GM18861 (cell line): Measurements from ENCODE around the gene TMEM250.

Experiments used
- ATAC-seq: cut with Tn5 transposase; IDR thresholded peaks from one replicate; pipeline ENCODE4 v1.9.1; 2021; ENCODE audit not compliant: unreplicated experiment

The TMEM250 gene

DNA sequence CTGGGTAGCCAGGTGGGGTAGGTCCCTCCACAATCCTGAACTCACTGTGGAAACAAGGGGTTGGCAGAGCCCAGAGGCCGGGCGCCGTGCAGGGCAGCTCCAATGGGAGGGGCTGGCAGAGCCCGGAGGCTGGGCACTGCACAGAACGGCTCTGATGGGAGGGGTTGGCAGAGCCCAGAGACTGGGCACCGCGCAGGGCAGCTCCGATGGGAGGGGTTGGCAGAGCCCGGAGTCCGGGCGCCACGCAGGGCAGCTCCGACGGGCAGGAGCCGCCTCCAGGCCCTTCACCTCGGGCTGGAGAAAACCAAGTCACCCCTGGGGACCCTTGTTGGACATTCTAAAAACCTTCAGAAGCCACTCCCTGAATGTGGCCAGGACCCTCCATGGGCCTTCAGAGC is 32.9 kb downstream of the TMEM250 start:
- no peak for ATAC-seq

DNA sequence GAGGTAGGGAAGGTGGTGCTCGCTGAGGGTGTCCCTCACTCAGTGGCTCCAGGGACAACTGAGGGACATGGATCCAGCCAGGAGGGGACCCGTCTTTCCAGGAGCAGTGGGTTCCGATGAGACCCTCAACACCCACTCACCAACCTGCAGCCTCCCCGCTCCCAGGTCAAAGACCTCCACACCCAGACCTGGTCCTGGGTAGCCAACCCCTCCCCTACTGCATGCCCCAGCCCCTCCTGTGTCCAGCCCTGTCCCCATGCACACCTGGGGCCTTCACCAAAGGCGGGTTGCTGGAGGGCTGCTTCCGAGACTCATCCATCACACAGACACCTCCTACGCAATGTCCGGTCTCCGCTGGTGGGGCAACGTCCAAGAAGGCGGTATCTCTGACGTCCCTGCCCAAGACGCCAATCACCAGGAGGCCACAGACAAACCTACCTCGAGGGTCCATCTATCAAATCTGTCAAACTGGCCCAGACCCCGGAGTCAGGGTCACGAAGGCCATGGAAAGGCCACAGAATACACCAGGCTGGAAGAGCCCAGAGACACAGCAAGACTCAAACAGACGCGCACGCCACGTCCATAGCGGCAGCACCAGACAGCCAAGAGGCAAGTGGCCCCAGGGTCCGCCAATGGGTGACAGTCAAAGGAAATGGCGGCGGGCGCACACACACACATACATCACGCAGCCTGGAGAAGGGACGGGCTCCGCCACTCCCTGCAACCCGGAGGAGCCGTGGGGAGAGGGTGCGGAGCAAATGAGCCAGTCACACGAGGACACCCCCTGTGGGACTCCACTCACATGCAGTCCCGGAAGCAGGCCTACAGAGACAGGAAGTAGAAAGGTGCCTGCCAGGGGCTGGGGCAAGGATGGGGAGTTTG is 34.4 kb downstream of the TMEM250 start:
- ATAC-seq, result no peak

DNA sequence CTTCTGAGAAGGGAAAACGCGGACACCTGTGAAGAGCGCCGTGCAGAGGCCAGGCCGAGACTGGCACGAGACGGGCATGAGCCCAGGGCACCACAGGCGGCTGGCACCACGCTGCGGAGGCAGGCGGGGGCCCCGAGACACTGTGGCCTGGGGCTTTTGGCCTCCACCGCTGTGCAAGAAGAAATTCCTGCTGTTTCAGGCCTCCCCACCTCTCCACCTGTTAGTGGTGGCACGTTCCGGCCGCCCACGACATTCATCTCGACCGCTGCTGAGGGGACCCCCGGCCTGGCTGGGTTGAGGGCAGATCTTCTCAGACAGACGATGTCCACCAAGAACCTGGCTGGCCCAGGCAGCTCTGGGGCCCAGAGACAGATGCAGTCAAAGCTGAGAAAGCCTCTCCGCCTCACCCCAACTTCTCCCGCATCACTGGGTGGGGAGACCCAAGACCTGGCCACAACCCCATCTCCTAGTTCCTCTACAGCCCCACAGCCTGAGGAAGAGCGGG is 35.1 kb downstream of the TMEM250 start:
- ATAC-seq, result no peak

DNA sequence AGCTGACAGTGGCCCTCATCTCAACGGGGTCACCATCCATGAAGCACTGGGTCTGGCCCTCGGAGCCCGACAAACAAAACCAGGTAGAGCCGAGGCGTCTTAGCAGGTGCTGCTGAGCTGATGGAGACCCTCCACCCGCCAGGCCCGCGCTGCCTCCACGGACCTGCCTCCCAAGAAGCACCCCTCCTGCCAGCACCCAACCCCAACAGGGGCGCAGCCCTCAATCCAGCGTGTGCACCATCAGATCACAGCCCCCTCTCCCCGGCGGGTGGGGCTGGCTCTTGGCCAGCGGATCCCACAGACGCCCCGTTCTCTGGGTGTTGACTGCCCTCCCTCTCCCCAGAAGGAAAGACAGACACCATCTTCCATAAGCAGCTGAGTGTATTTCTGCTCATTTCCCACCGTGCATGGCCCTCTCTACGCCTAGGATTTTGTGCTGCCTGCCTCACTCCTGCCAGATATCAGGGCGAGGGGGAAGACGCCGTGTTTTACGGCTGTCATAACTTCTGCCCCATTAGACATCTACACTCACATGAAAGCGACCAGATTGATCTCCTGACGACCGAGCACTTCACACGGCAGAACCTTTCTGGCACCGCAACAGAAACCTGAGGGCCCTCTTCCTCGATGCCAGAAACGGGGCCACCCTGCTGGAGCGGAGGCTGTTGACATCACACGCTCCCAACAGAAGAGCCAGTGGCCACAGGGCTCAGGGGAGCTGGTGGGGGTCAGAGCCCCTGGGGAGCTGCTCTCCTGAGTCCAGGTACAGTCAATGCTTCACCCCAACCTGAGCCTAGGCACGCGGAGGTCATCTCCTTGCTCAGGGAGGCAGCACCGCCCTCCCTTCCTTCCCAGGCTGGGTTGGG is 35.9 kb downstream of the TMEM250 start:
- ATAC-seq, result no peak

DNA sequence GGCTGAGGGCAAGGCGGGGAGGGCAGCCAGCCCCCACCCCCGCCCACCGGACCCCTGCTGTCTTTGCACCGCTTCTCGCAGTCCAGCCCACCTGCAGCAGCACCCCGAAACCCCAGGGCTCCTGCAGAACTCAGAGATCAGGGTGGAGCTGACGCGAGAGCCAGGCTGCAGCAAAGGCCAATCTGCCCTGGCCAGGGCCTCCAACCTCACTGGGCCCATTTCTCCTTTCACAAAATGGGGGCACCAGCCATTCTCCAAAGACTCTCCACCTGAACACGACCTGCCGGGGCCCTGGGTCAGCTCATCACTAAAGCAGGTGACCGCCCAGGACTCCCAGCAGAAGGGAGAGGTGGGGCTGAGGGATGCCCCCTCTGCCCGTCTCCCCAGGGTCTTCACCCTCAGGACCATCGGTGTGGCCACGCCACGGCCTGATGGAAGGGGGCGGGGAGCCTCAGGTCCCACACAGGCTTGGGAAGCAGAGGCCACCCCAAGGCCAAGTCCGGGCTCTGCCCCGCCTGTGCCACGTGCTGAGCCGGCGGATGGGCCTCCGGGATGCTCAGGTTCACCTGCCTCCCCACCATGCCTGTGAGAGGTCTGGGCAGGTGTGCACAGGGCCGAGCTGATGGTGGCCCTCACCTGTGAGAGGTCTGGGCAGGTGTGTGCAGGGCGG is 36.7 kb downstream of the TMEM250 start:
- no peak for ATAC-seq

DNA sequence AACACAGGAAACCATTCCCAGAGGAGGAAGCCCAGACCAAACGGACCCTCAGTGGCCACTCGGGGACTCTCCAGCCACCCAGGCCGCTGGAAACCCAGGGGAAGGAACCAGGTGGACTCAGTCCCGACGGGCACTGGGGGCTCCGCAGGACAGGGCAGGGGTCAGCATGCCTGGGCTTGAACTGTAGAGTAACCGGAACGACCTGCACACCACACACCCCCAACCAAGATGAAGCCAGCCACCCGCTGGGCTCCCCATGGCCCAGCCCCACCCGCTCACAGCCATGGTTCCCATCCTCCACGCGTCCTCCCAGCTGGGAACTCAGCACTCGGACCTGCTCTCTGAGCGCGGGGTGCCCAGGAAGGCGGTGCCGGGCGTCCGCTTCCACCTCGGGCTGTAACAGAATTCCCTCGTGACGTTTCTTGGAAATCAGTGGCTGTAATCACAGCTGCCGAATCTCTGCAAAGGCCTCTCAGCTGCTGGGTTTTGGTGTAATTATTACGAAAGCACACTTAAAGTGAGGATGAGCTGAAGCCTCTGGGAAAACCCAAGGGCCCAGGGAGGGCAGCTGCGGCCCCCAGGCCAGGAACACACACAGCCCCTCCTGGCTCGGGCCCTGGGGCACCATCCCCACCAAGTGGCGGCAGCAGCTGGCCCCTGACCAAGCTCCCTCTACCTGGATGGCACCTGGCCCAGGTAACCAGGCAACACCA is 37.4 kb downstream of the TMEM250 start:
- no peak for ATAC-seq

DNA sequence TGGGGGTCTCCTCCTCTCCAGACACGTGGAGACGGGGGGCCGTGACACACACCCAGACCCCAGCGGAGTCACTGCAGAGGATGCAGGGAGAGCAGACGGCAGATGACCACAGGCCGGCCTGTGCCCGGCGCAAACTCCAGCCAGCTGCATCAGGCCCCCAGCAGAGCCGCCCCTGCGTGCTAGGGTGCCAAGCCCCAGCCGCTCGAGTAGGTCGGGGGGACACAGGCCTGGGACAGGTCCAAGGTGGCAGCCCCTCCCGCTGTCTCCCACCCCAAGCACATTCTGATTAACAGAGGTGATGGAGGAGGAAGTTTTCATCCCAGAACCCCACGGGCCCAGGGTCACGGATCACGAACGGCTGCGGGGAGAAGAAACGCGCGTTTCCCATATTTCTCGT is 38.0 kb downstream of the TMEM250 start:
- no peak for ATAC-seq

DNA sequence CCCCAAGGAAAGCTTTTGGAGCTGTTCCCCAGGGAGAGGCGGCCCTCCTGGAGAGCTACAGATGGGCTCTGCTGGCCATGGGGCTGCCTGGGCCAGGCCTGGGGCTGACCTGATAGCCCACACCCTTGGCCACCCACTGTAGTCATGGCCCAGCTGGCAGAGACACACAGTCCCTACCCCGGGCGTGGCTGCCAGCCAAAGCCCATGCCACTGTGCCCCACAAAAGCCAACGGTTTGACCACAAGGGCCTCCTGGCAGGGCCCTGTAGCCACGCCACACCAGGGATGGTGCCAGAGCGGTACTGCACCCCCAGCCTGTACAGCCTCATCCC is 38.8 kb downstream of the TMEM250 start:
- ATAC-seq, result no peak

DNA sequence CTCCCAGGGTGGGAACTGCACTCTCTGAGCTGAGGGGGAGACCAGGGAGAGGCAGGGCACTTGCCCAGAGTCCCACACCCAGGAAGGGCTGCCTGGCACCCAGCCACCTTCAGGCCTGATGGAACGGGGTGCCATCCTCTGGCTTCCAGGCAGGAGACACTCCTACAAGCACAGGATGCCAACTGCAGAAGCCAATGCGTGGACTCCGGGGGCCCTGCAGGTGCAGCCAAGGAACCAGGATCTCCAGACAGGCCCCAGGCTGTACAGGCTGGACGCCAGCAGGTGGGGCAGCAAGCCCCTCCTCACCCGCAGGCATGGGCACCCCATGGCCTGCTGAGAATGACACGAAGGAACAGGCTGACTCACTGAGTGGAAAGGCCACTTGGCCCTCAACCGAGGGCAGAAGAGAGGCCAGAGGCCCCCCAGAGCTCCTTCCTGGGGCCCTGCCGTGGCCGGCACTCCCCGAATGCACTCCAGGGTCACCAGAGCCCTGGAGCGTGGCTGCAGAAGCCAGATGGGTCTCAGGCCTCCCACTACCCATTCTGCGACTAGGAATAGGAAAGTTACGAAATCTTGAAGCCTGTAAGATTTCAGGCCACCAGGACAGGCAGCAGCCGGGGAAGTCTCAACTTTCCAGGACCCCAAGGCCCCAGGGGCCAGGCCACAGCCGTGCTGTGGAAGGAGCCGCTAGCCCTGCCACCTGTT is 39.3 kb downstream of the TMEM250 start:
- ATAC-seq, result no peak

DNA sequence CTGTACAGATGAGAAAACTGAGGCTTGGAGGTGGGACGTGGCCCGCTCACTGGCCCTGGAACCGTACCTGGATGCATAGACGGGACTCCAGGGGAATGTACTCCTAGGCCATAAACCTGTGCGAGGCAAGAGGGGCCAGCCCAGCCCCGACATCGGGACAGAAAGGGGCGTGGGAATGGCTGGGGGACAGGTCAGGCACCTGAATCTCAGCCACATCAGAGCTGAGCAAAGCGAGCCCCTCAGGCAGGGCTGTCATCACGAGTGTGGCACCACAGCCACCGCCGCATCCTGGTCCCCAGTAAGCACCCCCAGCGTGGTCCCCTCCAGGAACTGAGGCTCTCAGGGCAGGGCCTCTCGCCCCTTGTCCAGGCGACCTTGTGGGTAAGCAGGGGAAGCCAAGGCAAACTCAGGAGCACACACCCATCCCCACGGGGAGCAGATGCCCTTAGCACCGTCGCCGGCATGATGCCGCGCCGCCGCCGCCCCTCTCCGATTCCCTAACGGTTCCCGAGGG is 40.1 kb downstream of the TMEM250 start:
- no peak for ATAC-seq

DNA sequence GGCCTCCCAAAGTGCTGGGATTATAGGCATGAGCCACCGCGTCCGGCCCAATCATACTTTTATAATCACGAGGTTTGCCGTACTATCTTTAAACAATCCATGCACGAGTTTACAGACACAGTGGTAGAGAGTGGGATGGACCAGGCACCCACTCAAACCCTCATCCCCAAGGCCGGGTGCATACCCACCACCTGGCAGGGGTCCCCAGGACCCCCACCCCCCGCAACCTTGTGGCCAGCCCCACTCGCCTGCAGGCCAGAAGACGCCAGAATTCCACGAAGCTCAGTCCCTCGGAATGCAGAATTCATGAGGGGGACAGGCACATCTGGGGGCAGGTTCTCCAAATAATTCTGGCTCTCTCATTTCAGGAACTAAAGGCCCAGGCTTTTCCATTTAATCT is 40.7 kb downstream of the TMEM250 start:
- no peak for ATAC-seq

DNA sequence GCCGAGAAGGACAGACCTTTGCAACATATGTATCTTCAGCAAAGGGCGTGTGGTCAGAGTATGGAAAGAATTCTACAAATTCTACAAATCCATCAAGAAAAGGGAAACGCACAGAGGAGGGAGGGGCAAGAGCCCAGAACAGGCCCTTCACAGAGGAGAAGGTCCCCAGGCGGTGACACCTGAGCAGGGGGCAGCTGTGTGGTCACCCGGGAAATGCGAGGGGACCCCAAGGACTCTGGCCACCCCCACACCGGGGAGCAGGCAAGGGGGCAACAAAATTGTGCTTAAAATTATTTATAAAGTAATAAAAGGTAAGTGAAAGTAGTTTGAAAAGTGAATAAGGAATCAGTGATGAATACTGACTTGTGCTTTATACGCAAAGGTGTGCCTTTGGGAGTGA is 41.2 kb downstream of the TMEM250 start:
- no peak for ATAC-seq

DNA sequence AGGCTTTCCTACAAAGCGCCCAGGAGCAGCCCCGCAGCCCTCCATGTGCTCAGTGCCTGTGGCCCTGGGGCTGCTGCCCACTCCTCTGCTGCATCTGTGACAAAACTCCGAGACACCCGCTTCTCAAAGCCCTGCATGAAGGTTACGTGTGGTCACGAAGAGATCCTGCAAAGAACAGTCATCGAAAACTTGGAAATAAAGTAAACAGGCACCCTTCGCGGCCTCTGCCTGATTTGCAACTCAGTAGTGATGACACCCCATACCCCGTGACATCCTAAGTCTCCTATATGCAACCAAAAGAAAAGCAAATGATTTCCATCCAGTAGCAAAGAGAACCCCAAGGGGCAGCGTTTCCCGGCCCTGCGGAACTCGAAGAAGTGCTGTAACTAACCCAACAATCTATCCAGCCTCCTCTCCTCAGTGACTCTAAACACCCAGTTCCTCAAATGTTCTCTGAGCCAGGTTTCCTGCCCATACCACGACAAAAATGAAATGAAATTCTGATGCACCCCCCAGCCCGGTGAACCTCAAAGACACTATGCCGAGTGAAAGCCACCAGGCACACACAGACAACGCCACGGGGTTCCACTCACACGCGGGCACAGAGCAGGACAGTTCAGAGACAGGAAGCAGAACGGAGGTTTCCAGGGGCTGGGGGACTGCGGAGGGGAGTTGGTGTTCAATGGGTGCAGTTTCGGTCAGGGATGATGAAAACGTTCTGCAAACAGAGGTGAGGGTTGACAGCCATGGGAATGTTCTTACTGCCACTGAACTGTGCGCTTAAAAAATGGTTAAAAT is 42.6 kb downstream of the TMEM250 start:
- no peak for ATAC-seq

DNA sequence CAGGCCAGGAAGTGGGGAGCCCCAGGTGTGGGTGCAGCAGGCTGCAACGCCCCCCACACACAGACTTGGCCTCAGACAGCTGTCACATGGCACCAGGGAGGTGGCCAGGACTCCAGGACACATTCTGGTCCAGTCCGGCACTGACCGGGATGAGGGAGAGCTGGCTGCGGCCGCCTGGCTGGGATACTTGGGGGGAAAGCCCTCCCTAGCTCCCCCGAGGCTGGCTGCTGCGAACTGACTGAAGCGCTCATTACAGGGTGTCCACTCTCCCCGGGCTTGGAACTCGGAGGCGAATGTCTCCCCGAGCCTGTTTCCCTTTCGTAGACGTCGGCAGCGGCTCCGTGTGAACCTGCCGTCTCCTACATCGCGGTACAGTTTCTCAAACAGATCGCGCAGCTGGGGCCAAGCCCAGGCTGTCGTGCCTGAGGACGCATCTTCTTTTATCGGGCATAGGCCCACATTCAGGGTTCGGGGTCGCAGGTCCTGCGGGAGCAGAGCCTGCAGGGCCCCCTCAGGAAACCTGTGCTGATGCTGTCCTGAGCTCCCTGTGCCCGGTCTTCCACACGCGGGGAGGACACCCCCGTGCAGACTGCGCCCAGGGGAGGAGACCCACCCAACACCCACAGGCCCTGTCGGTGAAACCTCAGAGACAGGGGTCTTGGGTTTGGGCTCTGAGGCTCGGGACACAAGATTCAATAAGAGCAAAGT is 43.4 kb downstream of the TMEM250 start:
- ATAC-seq, result no peak

DNA sequence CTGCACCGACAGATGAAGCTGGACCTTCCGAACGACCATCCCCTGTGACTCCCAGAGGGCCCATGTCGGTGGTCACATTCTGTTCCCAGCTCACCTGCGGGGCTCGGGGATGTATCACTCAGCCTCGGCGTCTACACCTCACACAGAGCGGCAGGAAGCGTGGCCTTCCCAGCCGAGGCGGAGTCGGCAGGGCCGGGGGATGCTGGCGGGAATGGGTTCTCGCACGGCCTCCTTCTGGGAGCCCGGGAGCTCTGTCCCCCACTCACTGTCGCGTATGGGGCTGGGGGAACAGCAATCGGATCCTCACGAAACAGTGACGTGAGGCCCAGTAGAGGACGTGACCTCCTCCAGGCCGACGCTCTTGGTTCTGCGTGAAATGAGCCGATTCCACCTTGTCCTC is 44.0 kb downstream of the TMEM250 start:
- ATAC-seq, result no peak
